Keratinocyte (primary cell): Measurements from ENCODE around the gene CD247. TPM values are rescaled to one million over a fixed set of nuclear protein-coding genes. Genes with fewer than 3 reads are reported as not detected.

Experiments
- DNase-seq: peaks from one replicate; pipeline ENCODE4 v3.0.0-alpha.2; 2011; ENCODE audit warnings: low read depth, missing footprints, low spot score
- FAIRE-seq: peaks from 2 replicates; lab custom pipeline; 2011; peaks lifted over from hg19 to GRCh38; lab: Jason Lieb, UNC
- H2AFZ ChIP-seq: 2 replicates; pipeline ENCODE4 v1.6.0; 2012; ENCODE audit warnings: low read length, control low read depth, inconsistent platforms; ENCODE audit not compliant: control insufficient read depth
- H3K27ac ChIP-seq: 2 replicates; pipeline ENCODE4 v1.5.1; 2011; ENCODE audit warnings: low read length; ENCODE audit not compliant: control insufficient read depth, insufficient read depth
- H3K27me3 ChIP-seq: 3 replicates; pipeline ENCODE4 v1.6.0; 2011; ENCODE audit warnings: low read length; ENCODE audit not compliant: control insufficient read depth, insufficient read depth; ENCODE audit errors: extremely low read depth
- H3K36me3 ChIP-seq, 2 experiments: 2 replicates in 1 of 2; 3 replicates in 1 of 2; pipeline ENCODE4 v1.5.1; 2011; ENCODE audit warnings: low read length in 2 of 2, mild to moderate bottlenecking in 1 of 2; ENCODE audit not compliant: control insufficient read depth in 2 of 2, insufficient read depth in 2 of 2; ENCODE audit errors: extremely low read depth in 1 of 2
- H3K4me1 ChIP-seq: 3 replicates; pipeline ENCODE4 v1.5.1; 2011; ENCODE audit warnings: low read length; ENCODE audit not compliant: control insufficient read depth, insufficient read depth; ENCODE audit errors: extremely low read depth
- H3K4me2 ChIP-seq: 3 replicates; pipeline ENCODE4 v1.6.0; 2011; ENCODE audit warnings: low read depth, low read length; ENCODE audit not compliant: control insufficient read depth, insufficient read depth; ENCODE audit errors: extremely low read depth
- H3K4me3 ChIP-seq, 3 experiments: fragments of 200-600 bp in 1 of 3; sonication (generic) in 1 of 3; 2 replicates in 2 of 3; 3 replicates in 1 of 3; pipeline ENCODE4 v1.5.1; 2011 to 2016; ENCODE audit warnings: low read length in 3 of 3, mild to moderate bottlenecking in 3 of 3, control low read depth in 2 of 3, inconsistent platforms in 1 of 3, low read depth in 1 of 3, mixed read lengths in 1 of 3, mixed run types in 1 of 3, moderate library complexity in 1 of 3; ENCODE audit not compliant: control insufficient read depth in 2 of 3, insufficient read depth in 2 of 3; ENCODE audit errors: extremely low read depth in 1 of 3
- H3K79me2 ChIP-seq: 2 replicates; pipeline ENCODE4 v1.6.0; 2012; ENCODE audit warnings: low read length; ENCODE audit not compliant: control insufficient read depth, insufficient read depth
- H3K9ac ChIP-seq: 3 replicates; pipeline ENCODE4 v1.6.0; 2011; ENCODE audit warnings: low read length; ENCODE audit not compliant: control insufficient read depth, insufficient read depth; ENCODE audit errors: extremely low read depth
- H3K9me1 ChIP-seq: 3 replicates; pipeline ENCODE4 v1.6.0; 2011; ENCODE audit warnings: low read length; ENCODE audit not compliant: control insufficient read depth, insufficient read depth; ENCODE audit errors: extremely low read depth
- H3K9me3 ChIP-seq: 2 replicates; pipeline ENCODE4 v1.5.1; 2012; ENCODE audit warnings: low read depth, low read length; ENCODE audit not compliant: control insufficient read depth
- H4K20me1 ChIP-seq: 3 replicates; pipeline ENCODE4 v1.6.0; 2011; ENCODE audit warnings: low read length; ENCODE audit not compliant: control insufficient read depth, insufficient read depth; ENCODE audit errors: extremely low read depth
- CTCF ChIP-seq, 3 experiments: IDR thresholded peaks in 1 of 3; conservative IDR thresholded peaks in 1 of 3; optimal IDR thresholded peaks in 1 of 3; 2 replicates in 2 of 3; 3 replicates in 1 of 3; pipeline versions ENCODE3 to v1.5.1; 2011; ENCODE audit warnings: low read length in 3 of 3, mild to moderate bottlenecking in 3 of 3, moderate library complexity in 2 of 3, control low read depth in 1 of 3, inconsistent platforms in 1 of 3; ENCODE audit not compliant: insufficient read depth in 2 of 3; ENCODE audit errors: extremely low read depth in 1 of 3
- EZH2 ChIP-seq: IDR thresholded peaks from one replicate; pipeline ENCODE4 v1.6.1; 2012; ENCODE audit warnings: inconsistent platforms, mild to moderate bottlenecking, low read length, moderate library complexity
- dilution Hi-C: fragments of 300-500 bp; cut with MboI; formaldehyde crosslinking; loops from one replicate; pipeline ENCODE4 v1.7.0; 2020; ENCODE audit warnings: low sequenced_read_pairs; ENCODE audit not compliant: extremely low pct_ligation_motif_present
- polyA plus RNA-seq, 5 experiments: library from polyadenylated mRNA; depleted of rRNA in 3 of 5; stranded (reverse) in 3 of 5; stranded (forward) in 1 of 5; unstranded in 1 of 5; fragments of >200 nt; gene quantifications; 1 replicate in 1 of 5; 2 replicates in 3 of 5; 3 replicates in 1 of 5; pipeline versions ENCODE4 v1.2.1 to v1.2.3, GENCODE V29; 2011 to 2012; ENCODE audit warnings: missing spikeins in 2 of 5, low read depth in 1 of 5, low replicate concordance in 1 of 5

Gene CD247
- polyA plus RNA-seq, 1 donor (not counting 4 experiments of a cell fraction or from before 2014, with no cell fraction given), result not detected

- H3K4me3 ChIP-seq, result no peak overlapping the region
- H3K9me3 ChIP-seq, result no peaks in the 10 kb centered on the region
- no peak overlapping the region for H3K9ac ChIP-seq
- no peaks in the 10 kb centered on the region for H3K79me2 ChIP-seq
- FAIRE-seq (no peak), DNase-seq (no peak)
- no peak overlapping the region for H3K27ac ChIP-seq
- peaks cover 16% of the 10 kb centered on the region for H3K27me3 ChIP-seq
- H2AFZ ChIP-seq, result no peak overlapping the region
- TF ChIP-seq CTCF (optimal IDR thresholded peaks at IDR 0.05 in 1 of 3, IDR thresholded peaks at IDR 0.05 in 1 of 3, conservative IDR thresholded peaks at IDR 0.05 in 1 of 3; ENCODE audit: extremely low read depth in 1 of 3, insufficient read depth in 2 of 3, low read length in 3 of 3) (no peak), EZH2 (no peak)
- H4K20me1 ChIP-seq, result no peaks in the 10 kb centered on the region
- dilution Hi-C loops, result loop anchor here (25.0 kb wide), 1 partner anchor 442 kb away; no protein-coding TSS in a partner anchor
- no peaks in the 10 kb centered on the region for H3K4me1 ChIP-seq
- no peaks in the 10 kb centered on the region for H3K9me1 ChIP-seq
- H3K4me2 ChIP-seq, result no peak overlapping the region
- no peaks in the 10 kb centered on the region for H3K36me3 ChIP-seq
Measured at GRCh38 chr1:167504467-167504827, 13.9 kb downstream of the CD247 start.

GRCh38 chr1:167503626-167504466 is 14.5 kb downstream of the CD247 start:
- no peak overlapping the region for H3K4me2 ChIP-seq
- DNase-seq (no peak), FAIRE-seq (no peak)
- H3K36me3 ChIP-seq, result no peaks in the 10 kb centered on the region
- no peaks in the 10 kb centered on the region for H3K4me1 ChIP-seq
- TF ChIP-seq EZH2 (no peak), CTCF (optimal IDR thresholded peaks at IDR 0.05 in 1 of 3, IDR thresholded peaks at IDR 0.05 in 1 of 3, conservative IDR thresholded peaks at IDR 0.05 in 1 of 3; ENCODE audit: extremely low read depth in 1 of 3, insufficient read depth in 2 of 3, low read length in 3 of 3) (no peak)
- no peak overlapping the region for H3K4me3 ChIP-seq
- dilution Hi-C loops, result loop anchor here (25.0 kb wide), 1 partner anchor 442 kb away; no protein-coding TSS in a partner anchor
- no peaks in the 10 kb centered on the region for H3K9me1 ChIP-seq
- H3K27ac ChIP-seq, result no peak overlapping the region
- H3K27me3 ChIP-seq, result peaks cover 16% of the 10 kb centered on the region
- H2AFZ ChIP-seq, result no peak overlapping the region
- H3K79me2 ChIP-seq, result no peaks in the 10 kb centered on the region
- H3K9me3 ChIP-seq, result no peaks in the 10 kb centered on the region
- H3K9ac ChIP-seq, result no peak overlapping the region
- H4K20me1 ChIP-seq, result no peaks in the 10 kb centered on the region
